Measurements from ENCODE around the gene OR51B5. TPM values are rescaled to one million over a fixed set of nuclear protein-coding genes. Genes with fewer than 3 reads are reported as not detected.

Gene OR51B5
- total and polyA plus RNA-seq, 2 of the 13 experiments (the other 11 are each of a cell fraction or from before 2014, with no cell fraction given): 0.16 to 0.18 TPM

DNA sequence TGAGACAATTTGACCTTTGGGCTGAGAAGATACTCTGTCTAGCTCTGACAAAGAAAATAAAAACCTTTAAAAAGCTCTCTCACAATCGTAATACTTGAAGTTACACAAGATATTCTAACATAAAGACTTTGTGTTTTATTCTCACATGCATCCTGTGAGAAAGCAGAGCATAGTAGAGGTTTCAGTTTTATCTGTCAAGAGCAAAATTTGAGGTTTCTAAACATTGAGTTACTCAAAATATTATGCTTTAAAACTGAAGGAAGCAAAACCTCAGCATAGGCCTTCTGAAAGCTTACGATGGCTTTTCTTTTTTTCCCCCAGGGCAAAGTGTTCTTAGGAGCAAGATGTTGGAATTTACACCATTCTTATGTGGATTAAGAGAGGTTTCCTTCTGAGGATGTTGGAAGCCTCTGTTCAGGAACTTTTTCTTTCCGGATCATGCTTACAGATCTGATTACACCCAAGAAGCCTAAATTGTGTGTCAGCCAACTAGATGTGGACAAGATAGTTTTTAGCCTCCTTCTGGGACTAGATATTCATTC is 25.2 kb upstream of the OR51B5 start (continued):
- TF ChIP-seq CHD4 (IDR thresholded peaks at IDR 0.05; ENCODE audit: borderline replicate concordance, low read length): no peak

- Histone ChIP-seq H3K4me2 (ENCODE audit: low read depth, low read length) (no peak overlapping the region), H3K4me3 (replicated peaks in 1 of 3; ENCODE audit: insufficient read depth in 1 of 3, low read depth in 2 of 3, low read length in 3 of 3) (no peak overlapping the region), H3K9me3 (ENCODE audit: low read length) (no peaks in the 10 kb centered on the region), H3K36me3 (replicated peaks in 1 of 2; ENCODE audit: control insufficient read depth in 1 of 2, insufficient read depth in 2 of 2, low read length in 2 of 2) (no peaks in the 10 kb centered on the region), H3K79me2 (ENCODE audit: insufficient read depth, low read length) (no peaks in the 10 kb centered on the region), H4K20me1 (ENCODE audit: insufficient read depth, low read length) (no peaks in the 10 kb centered on the region), H2AFZ (ENCODE audit: low read length) (no peak overlapping the region), H3K27me3 (ENCODE audit: control insufficient read depth in 1 of 2, insufficient read depth in 2 of 2, low read length in 2 of 2) (no peaks in the 10 kb centered on the region), H3K9ac (ENCODE audit: insufficient read depth, low read depth, low read length) (no peak overlapping the region), H3K4me1 (ENCODE audit: insufficient read depth, low read length) (no peaks in the 10 kb centered on the region), H3K27ac (ENCODE audit: extremely low read length, insufficient read depth, low read length) (no peak overlapping the region)
- BruUV-seq (replicated peaks): no TSS peak
- ChIA-PET POLR2A (no interaction called here), CTCF (ENCODE audit: low intra/inter-chr PET ratio, low total read pairs) (no interaction called here)
- FAIRE-seq (no peak), ATAC-seq (no peak), DNase-seq (ENCODE audit: low spot score) (no peak)
- WGBS (ENCODE audit: low lambda C conversion rate): 8% methylated on average over 2 of the region's 2 CpGs
- in situ Hi-C loops (cut with HindIII; ENCODE audit: extremely low pct_ligation_motif_present, low pct_unique_long_range_greater_than_20kb) (no loop called here), intact Hi-C loops (cut with micrococcal nuclease; ENCODE audit: unreplicated experiment) (no loop called here)
- TF ChIP-seq ATF3 (CRISPR knock-in tag; IDR thresholded peaks at IDR 0.05): no peak
- peak in 1 of 2 experiments; percentile 36; a peak in 1 of 4 replicates for TF ChIP-seq MAFK (conservative IDR thresholded peaks at IDR 0.05 in 1 of 2, IDR thresholded peaks at IDR 0.05 in 1 of 2; ENCODE audit: low read length in 2 of 2)
- TF ChIP-seq MAFF (IDR thresholded peaks at IDR 0.05; ENCODE audit: low read depth, low read length): 0 out of 2 replicates have a peak, but pooled peaks have one; percentile 14
Observed at GRCh38 chr11:5367448-5368074, 24.2 kb upstream of the OR51B5 start.

DNA sequence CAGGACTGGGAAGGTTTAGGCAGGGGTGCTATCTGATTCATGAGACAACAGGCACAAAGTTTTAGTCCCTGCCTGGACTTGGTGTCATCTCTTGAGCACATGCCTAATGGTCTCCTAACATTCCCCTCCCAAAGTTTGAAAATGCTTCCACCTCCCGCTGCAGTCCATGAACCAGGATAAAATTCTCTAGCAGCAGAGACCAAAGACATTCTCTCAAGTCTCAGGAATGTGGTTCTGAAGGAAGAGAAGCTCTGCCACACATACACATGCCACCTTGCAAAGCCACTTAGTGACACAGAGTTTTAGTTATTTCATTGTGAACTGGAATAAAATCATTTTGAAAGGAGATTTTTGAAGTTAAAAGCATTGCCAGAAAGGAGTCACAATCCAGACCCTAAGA is 23.5 kb upstream of the OR51B5 start:
- ATAC-seq (no peak), DNase-seq (ENCODE audit: low spot score) (no peak), FAIRE-seq (no peak)
- Histone ChIP-seq H3K27me3 (ENCODE audit: control insufficient read depth in 1 of 2, insufficient read depth in 2 of 2, low read length in 2 of 2) (no peaks in the 10 kb centered on the region), H3K36me3 (replicated peaks in 1 of 2; ENCODE audit: control insufficient read depth in 1 of 2, insufficient read depth in 2 of 2, low read length in 2 of 2) (no peaks in the 10 kb centered on the region), H3K9ac (ENCODE audit: insufficient read depth, low read depth, low read length) (no peak overlapping the region), H3K9me3 (ENCODE audit: low read length) (no peaks in the 10 kb centered on the region), H4K20me1 (ENCODE audit: insufficient read depth, low read length) (no peaks in the 10 kb centered on the region), H3K79me2 (ENCODE audit: insufficient read depth, low read length) (no peaks in the 10 kb centered on the region), H3K4me3 (replicated peaks in 1 of 3; ENCODE audit: insufficient read depth in 1 of 3, low read depth in 2 of 3, low read length in 3 of 3) (no peak overlapping the region), H3K4me2 (ENCODE audit: low read depth, low read length) (no peak overlapping the region), H2AFZ (ENCODE audit: low read length) (no peak overlapping the region), H3K27ac (ENCODE audit: extremely low read length, insufficient read depth, low read length) (no peak overlapping the region), H3K4me1 (ENCODE audit: insufficient read depth, low read length) (no peaks in the 10 kb centered on the region)
- no CpG with 5 or more reads among the region's 1 CpG for WGBS (ENCODE audit: low lambda C conversion rate)
- in situ Hi-C loops (cut with HindIII; ENCODE audit: extremely low pct_ligation_motif_present, low pct_unique_long_range_greater_than_20kb): no loop called here
- CTCF ChIA-PET (ENCODE audit: low intra/inter-chr PET ratio, low total read pairs): no interaction called here
- POLR2A ChIA-PET: no interaction called here
- intact Hi-C loops (cut with micrococcal nuclease; ENCODE audit: unreplicated experiment): no loop called here
- no TSS peak for BruUV-seq (replicated peaks)
- TF ChIP-seq ZNF567 (CRISPR knock-in tag; IDR thresholded peaks at IDR 0.05; ENCODE audit: borderline replicate concordance) (no peak), ZNF260 (CRISPR knock-in tag; IDR thresholded peaks at IDR 0.05; ENCODE audit: borderline replicate concordance, low read depth) (no peak), PBX2 (CRISPR knock-in tag; IDR thresholded peaks at IDR 0.05) (no peak), REXO4 (CRISPR knock-in tag; IDR thresholded peaks at IDR 0.05; ENCODE audit: borderline replicate concordance) (no peak), HNRNPLL (IDR thresholded peaks at IDR 0.05; ENCODE audit: low read depth, low read length, poor library complexity, severe bottlenecking) (no peak), ZNF281 (CRISPR knock-in tag; IDR thresholded peaks at IDR 0.05; ENCODE audit: borderline replicate concordance) (no peak), SP2 (CRISPR knock-in tag; IDR thresholded peaks at IDR 0.05) (no peak), ZSCAN21 (CRISPR knock-in tag; IDR thresholded peaks at IDR 0.05; ENCODE audit: borderline replicate concordance) (no peak)

Data from HepG2 (cell line).